HG03342 (cell line): ENCODE results near the gene RNU1-1.
"Not testable (repeated sequence)": the region's sequence is repeated elsewhere in the genome, so short reads cannot be mapped to it uniquely, and the experiment has no call there.

Experiments
- ATAC-seq: cut with Tn5 transposase; IDR thresholded peaks from one replicate; pipeline ENCODE4 v1.9.1; 2021; ENCODE audit warnings: mild to moderate bottlenecking, moderate library complexity; ENCODE audit not compliant: unreplicated experiment

The RNU1-1 gene

GRCh38 chr1:16498047-16498446, 16.0 kb downstream of the RNU1-1 start:
- ATAC-seq, result not testable (repeated sequence)

GRCh38 chr1:16497474-16497904, 16.6 kb downstream of the RNU1-1 start:
- not testable (repeated sequence) for ATAC-seq

- ATAC-seq, result not testable (repeated sequence)
Observed at GRCh38 chr1:16493731-16494130, 20.4 kb downstream of the RNU1-1 start.

GRCh38 chr1:16492937-16493336, 21.1 kb downstream of the RNU1-1 start:
- ATAC-seq, result not testable (repeated sequence)

- ATAC-seq, result no peak
Observed at GRCh38 chr1:16491056-16491675, 22.9 kb downstream of the RNU1-1 start.

- not testable (repeated sequence) for ATAC-seq
Observed at GRCh38 chr1:16489195-16489880, 24.7 kb downstream of the RNU1-1 start.

- ATAC-seq, result not testable (repeated sequence)
Observed at GRCh38 chr1:16487011-16487410, 27.1 kb downstream of the RNU1-1 start.

- ATAC-seq, result not testable (repeated sequence)
Observed at GRCh38 chr1:16486316-16486715, 27.8 kb downstream of the RNU1-1 start.

- ATAC-seq, result no peak
Observed at GRCh38 chr1:16484931-16485330, 29.2 kb downstream of the RNU1-1 start.

- no peak for ATAC-seq
Observed at GRCh38 chr1:16484501-16484835, 29.6 kb downstream of the RNU1-1 start.

GRCh38 chr1:16483639-16484500, 30.2 kb downstream of the RNU1-1 start:
- ATAC-seq, result not testable (repeated sequence)

GRCh38 chr1:16483146-16483545, 30.9 kb downstream of the RNU1-1 start:
- ATAC-seq, result not testable (repeated sequence)

GRCh38 chr1:16478091-16478490, 36.0 kb downstream of the RNU1-1 start:
- ATAC-seq, result no peak

- ATAC-seq, result not testable (repeated sequence)
Observed at GRCh38 chr1:16475771-16476770, 38.0 kb downstream of the RNU1-1 start.

- not testable (repeated sequence) for ATAC-seq
Observed at GRCh38 chr1:16474891-16475290, 39.2 kb downstream of the RNU1-1 start.

- no peak for ATAC-seq
Observed at GRCh38 chr1:16474166-16474800, 39.8 kb downstream of the RNU1-1 start.

- no peak for ATAC-seq
Observed at GRCh38 chr1:16468558-16468957, 45.5 kb downstream of the RNU1-1 start.

- ATAC-seq, result no peak
Observed at GRCh38 chr1:16464917-16465625, 49.0 kb downstream of the RNU1-1 start.
